ENCODE data around the gene ZEB2. TPM values are rescaled to one million over a fixed set of nuclear protein-coding genes. Genes with fewer than 3 reads are reported as not detected.

Gene ZEB2
- total and polyA plus RNA-seq, 12 donors: 29.0 to 226 (median 142) TPM

DNA sequence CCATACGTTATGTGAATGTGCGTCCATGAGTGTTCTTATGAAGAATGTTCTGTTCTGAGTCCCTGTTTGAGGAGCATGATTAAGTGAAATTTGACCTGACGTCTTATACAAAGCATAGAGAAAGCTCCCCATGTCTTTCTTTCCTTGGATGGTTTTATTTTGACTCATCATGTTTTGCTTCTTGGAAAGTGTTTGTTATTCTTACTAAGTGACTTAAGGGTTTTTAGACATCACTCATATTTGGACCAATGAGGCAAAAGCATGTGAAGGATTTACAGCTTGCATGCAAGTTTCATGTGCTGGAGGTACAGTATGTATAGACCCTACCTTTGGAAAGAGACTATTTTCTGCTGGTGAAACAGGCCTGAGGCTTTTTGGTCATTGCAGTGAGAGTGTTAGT lies 33.5 kb upstream of the ZEB2 start:
- intact Hi-C loops (cut with DNase I): no loop called here
- Histone ChIP-seq H3K4me1 (replicated peaks in 1 of 2) (no peaks in the 10 kb centered on the region), H3K4me3 (no peak overlapping the region), H3K9me3 (replicated peaks in 1 of 3) (no peaks in the 10 kb centered on the region), H3K36me3 (replicated peaks in 1 of 2) (no peaks in the 10 kb centered on the region), H3K27ac (no peak overlapping the region), H3K27me3 (no peaks in the 10 kb centered on the region)
- no peak for TF ChIP-seq POLR2A (IDR thresholded peaks at IDR 0.05)
- TF ChIP-seq, protein P1, sequence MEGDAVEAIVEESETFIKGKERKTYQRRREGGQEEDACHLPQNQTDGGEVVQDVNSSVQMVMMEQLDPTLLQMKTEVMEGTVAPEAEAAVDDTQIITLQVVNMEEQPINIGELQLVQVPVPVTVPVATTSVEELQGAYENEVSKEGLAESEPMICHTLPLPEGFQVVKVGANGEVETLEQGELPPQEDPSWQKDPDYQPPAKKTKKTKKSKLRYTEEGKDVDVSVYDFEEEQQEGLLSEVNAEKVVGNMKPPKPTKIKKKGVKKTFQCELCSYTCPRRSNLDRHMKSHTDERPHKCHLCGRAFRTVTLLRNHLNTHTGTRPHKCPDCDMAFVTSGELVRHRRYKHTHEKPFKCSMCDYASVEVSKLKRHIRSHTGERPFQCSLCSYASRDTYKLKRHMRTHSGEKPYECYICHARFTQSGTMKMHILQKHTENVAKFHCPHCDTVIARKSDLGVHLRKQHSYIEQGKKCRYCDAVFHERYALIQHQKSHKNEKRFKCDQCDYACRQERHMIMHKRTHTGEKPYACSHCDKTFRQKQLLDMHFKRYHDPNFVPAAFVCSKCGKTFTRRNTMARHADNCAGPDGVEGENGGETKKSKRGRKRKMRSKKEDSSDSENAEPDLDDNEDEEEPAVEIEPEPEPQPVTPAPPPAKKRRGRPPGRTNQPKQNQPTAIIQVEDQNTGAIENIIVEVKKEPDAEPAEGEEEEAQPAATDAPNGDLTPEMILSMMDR (IDR thresholded peaks at IDR 0.05): no peak
- no peak for DNase-seq
- 85 to 93% (median 91%) methylated on average over 3 of the region's 3 CpGs for WGBS, 4 donors

DNA sequence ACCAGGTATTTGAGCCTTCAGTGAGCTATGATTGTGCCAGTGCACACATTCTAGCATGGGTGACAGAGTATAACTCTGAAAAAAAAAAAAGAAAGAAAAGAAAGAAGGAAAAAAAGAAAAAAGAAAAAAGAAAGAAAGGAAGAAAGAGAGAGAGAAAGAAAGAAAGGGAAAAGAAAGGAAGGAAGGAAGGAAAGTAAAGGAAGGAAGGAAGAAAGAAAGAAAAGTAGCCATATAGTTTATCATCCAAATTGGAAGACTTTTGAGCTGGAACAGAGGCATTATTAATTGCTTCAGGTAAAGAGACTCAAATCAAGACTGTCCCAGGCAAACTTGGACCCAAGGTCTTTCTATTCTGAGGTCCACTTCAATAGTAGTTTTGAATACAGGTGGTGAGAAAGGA lies 32.9 kb upstream of the ZEB2 start:
- no peak overlapping the region for H3K4me3 ChIP-seq
- intact Hi-C loops (cut with DNase I): no loop called here
- no peaks in the 10 kb centered on the region for H3K36me3 ChIP-seq (replicated peaks in 1 of 2)
- DNase-seq: no peak
- no peaks in the 10 kb centered on the region for H3K4me1 ChIP-seq (replicated peaks in 1 of 2)
- no peaks in the 10 kb centered on the region for H3K9me3 ChIP-seq (replicated peaks in 1 of 3)
- TF ChIP-seq, protein P1 (IDR thresholded peaks at IDR 0.05): no peak
- TF ChIP-seq POLR2A (IDR thresholded peaks at IDR 0.05): no peak
- no peak overlapping the region for H3K27ac ChIP-seq
- H3K27me3 ChIP-seq: no peaks in the 10 kb centered on the region

- 92 to 97% (median 94%) methylated on average over 3 of the region's 3 CpGs for WGBS, 4 donors
- DNase-seq: no peak
- Histone ChIP-seq H3K9me3 (replicated peaks in 1 of 3) (no peaks in the 10 kb centered on the region), H3K4me1 (replicated peaks in 1 of 2) (no peaks in the 10 kb centered on the region), H3K27ac (no peak overlapping the region), H3K36me3 (replicated peaks in 1 of 2) (no peaks in the 10 kb centered on the region), H3K27me3 (no peaks in the 10 kb centered on the region), H3K4me3 (no peak overlapping the region)
- intact Hi-C loops (cut with DNase I): no loop called here
- TF ChIP-seq, protein P1 (IDR thresholded peaks at IDR 0.05): no peak
- TF ChIP-seq POLR2A (IDR thresholded peaks at IDR 0.05): no peak
Measured at GRCh38 chr2:144550911-144551310, 31.0 kb upstream of the ZEB2 start.

- DNase-seq: no peak
- intact Hi-C loops (cut with DNase I): no loop called here
- 84 to 96% (median 95%) methylated on average over 6 of the region's 6 CpGs for WGBS, 4 donors
Measured at GRCh38 chr2:144550084-144550483, 30.2 kb upstream of the ZEB2 start.

More at GRCh38 chr2:144550084-144550483, 30.2 kb upstream of the ZEB2 start:
- no peak overlapping the region for H3K4me3 ChIP-seq
- no peaks in the 10 kb centered on the region for H3K36me3 ChIP-seq (replicated peaks in 1 of 2)
- H3K27ac ChIP-seq: no peak overlapping the region
- no peak for TF ChIP-seq POLR2A (IDR thresholded peaks at IDR 0.05)
- TF ChIP-seq, protein P1 (IDR thresholded peaks at IDR 0.05): no peak
- no peaks in the 10 kb centered on the region for H3K9me3 ChIP-seq (replicated peaks in 1 of 3)
- H3K4me1 ChIP-seq (replicated peaks in 1 of 2): no peaks in the 10 kb centered on the region
- no peaks in the 10 kb centered on the region for H3K27me3 ChIP-seq

Measured in adrenal gland (tissue), 12 donors.